Smooth muscle cell of the brain vasculature (primary cell): ENCODE measurements around the gene GPD1L.
A peak's percentile ranks its signal among the peaks of the same experiment; 100 is the strongest.
"Not testable (repeated sequence)": the region's sequence is repeated elsewhere in the genome, so short reads cannot be mapped to it uniquely, and the experiment has no call there.

Source experiments
- DNase-seq: peaks from one replicate; pipeline ENCODE4 v3.0.0-alpha.2; 2012; ENCODE audit warnings: low read depth, low spot score

GPD1L gene

GRCh38 chr3:32106132-32106928 is at the start of gene GPD1L:
TSS of gene GPD1L (plus strand) at chr3:32106620. CDS start at chr3:32106712, 92 bp downstream.
- peak; percentile 81 for DNase-seq

- not testable (repeated sequence) for DNase-seq
Measured at GRCh38 chr3:32058465-32058864, 48.0 kb upstream of the GPD1L start.

- DNase-seq: no peak
Measured at GRCh38 chr3:32062950-32063582, 43.4 kb upstream of the GPD1L start.

GRCh38 chr3:32066686-32067085 is 39.7 kb upstream of the GPD1L start:
- DNase-seq: no peak

GRCh38 chr3:32074194-32074593 is 32.2 kb upstream of the GPD1L start:
- not testable (repeated sequence) for DNase-seq

- DNase-seq: no peak
Measured at GRCh38 chr3:32076566-32076965, 29.9 kb upstream of the GPD1L start.

GRCh38 chr3:32077260-32078084 is 28.9 kb upstream of the GPD1L start:
- no peak for DNase-seq

- DNase-seq: no peak
Measured at GRCh38 chr3:32078085-32078634, 28.3 kb upstream of the GPD1L start.

- no peak for DNase-seq
Measured at GRCh38 chr3:32078864-32079263, 27.6 kb upstream of the GPD1L start.

- no peak for DNase-seq
Measured at GRCh38 chr3:32082721-32083120, 23.7 kb upstream of the GPD1L start.

- DNase-seq: no peak
Measured at GRCh38 chr3:32083702-32084270, 22.6 kb upstream of the GPD1L start.

GRCh38 chr3:32084870-32085269 is 21.6 kb upstream of the GPD1L start:
- DNase-seq: no peak

- DNase-seq: no peak
Measured at GRCh38 chr3:32086464-32086863, 20.0 kb upstream of the GPD1L start.

GRCh38 chr3:32089476-32089875 is 16.9 kb upstream of the GPD1L start:
- no peak for DNase-seq

- DNase-seq: no peak
Measured at GRCh38 chr3:32093204-32093603, 13.2 kb upstream of the GPD1L start.

GRCh38 chr3:32095431-32095830 is 11.0 kb upstream of the GPD1L start:
- no peak for DNase-seq

- no peak for DNase-seq
Measured at GRCh38 chr3:32097768-32098167, 8.7 kb upstream of the GPD1L start.

GRCh38 chr3:32098528-32098927 is 7.9 kb upstream of the GPD1L start:
- DNase-seq: no peak

- no peak for DNase-seq
Measured at GRCh38 chr3:32100465-32100864, 6.0 kb upstream of the GPD1L start.

GRCh38 chr3:32102289-32102688 is 4.1 kb upstream of the GPD1L start:
- DNase-seq: no peak

GRCh38 chr3:32104492-32104891 is 1.9 kb upstream of the GPD1L start:
- no peak for DNase-seq
